Naive thymus-derived CD8-positive, alpha-beta T cell (primary cell): ENCODE data around the gene SORCS2. TPM values are rescaled to one million over a fixed set of nuclear protein-coding genes. Genes with fewer than 3 reads are reported as not detected.

Experiments
- ATAC-seq, 2 donors: fragments of 150-1000 bp; cut with Tn5 transposase in 1 of 2; sonication (Bioruptor Pico), chemical (Tn5 transposase) in 1 of 2; 1 replicate in 1 of 2; 2 replicates in 1 of 2; pipeline ENCODE4 v1.10.0; 2021; ENCODE audit warnings: mild to moderate bottlenecking in 2 of 2, moderate library complexity in 2 of 2
- POLR2A ChIA-PET: fragments of 350-600 bp; sonication (Branson Sonifier 250); formaldehyde crosslinking; loops from one replicate; lab custom pipeline; 2021; ENCODE audit warnings: antibody characterized with exemption; lab: Charles Lee
- DNase-seq, 10 donors: peaks; one replicate each; pipeline versions ENCODE4 v3.0.0 to v3.0.0-alpha.2; 2020 to 2022
- H3K27ac Mint-ChIP-seq, 10 donors: one replicate each; pipeline ENCODE4 v1.8.0; 2020 to 2022; ENCODE audit warnings: mild to moderate bottlenecking in 10 of 10, mixed read lengths in 10 of 10, moderate library complexity in 4 of 10, inconsistent platforms in 1 of 10
- H3K27me3 Mint-ChIP-seq, 5 donors: one replicate each; pipeline ENCODE4 v1.8.0; 2021 to 2022; ENCODE audit warnings: mixed read lengths in 5 of 5
- H3K36me3 Mint-ChIP-seq, 3 donors: one replicate each; pipeline ENCODE4 v1.8.0; 2020 to 2022; ENCODE audit warnings: mixed read lengths in 3 of 3, mild to moderate bottlenecking in 2 of 3, inconsistent platforms in 1 of 3
- H3K4me1 Mint-ChIP-seq, 4 donors: one replicate each; pipeline ENCODE4 v1.8.0; 2021 to 2022; ENCODE audit warnings: mixed read lengths in 4 of 4
- H3K4me3 Mint-ChIP-seq, 10 donors: one replicate each; pipeline ENCODE4 v1.8.0; 2020 to 2022; ENCODE audit warnings: mild to moderate bottlenecking in 10 of 10, mixed read lengths in 10 of 10, moderate library complexity in 6 of 10, inconsistent platforms in 1 of 10
- H3K9me3 Mint-ChIP-seq, 9 donors: one replicate each; pipeline ENCODE4 v1.8.0; 2020 to 2022; ENCODE audit warnings: mixed read lengths in 9 of 9, mild to moderate bottlenecking in 3 of 9, inconsistent platforms in 1 of 9, moderate library complexity in 1 of 9
- polyA plus RNA-seq, 3 donors: library from polyadenylated mRNA; unstranded; fragments of 300-500 nt; fragmentation: Illumina TruSeq; gene quantifications; one replicate each; pipeline ENCODE4 v1.2.3, GENCODE V29; 2021
- total RNA-seq, 8 experiments: library from RNA in 2 of 8; stranded (reverse) in 2 of 8; gene quantifications; one replicate each; pipeline ENCODE4 v1.2.3 and lab custom pipeline; 2021 to 2026

The SORCS2 gene
- total and polyA plus RNA-seq, 5 experiments from 2014 or later: not detected

DNA sequence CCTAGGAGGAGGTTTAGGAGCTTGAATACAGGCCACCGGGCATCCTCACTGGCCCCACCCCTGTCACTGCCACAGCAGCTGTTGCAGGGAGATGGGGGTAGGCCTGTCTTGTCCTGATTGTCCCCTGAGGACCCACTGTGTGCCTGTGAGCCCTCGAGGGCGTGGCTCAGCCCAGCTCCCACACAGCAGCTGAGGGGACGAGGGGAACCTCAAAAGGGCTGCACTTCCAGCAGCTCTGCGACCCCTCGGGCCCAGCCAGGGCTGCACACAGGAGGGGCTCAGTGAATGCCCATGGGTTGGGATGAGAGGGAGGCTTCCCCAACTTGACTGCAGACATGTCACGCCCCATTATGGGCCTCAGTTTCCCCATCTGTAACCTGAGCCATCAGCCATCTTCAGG, 521.4 kb downstream of the SORCS2 start:
- no peak for DNase-seq
- Mint-ChIP-seq H3K27me3 (peaks cover 0 to 21% (median 12%) of the 10 kb centered on the region in 5 donors), H3K4me3 (no peak overlapping the region), H3K27ac (no peak overlapping the region), H3K9me3 (peaks cover 0 to 9% (median 0%) of the 10 kb centered on the region in 9 donors), H3K36me3 (no peaks in the 10 kb centered on the region), H3K4me1 (no peaks in the 10 kb centered on the region)
- POLR2A ChIA-PET: no interaction called here
- ATAC-seq: no peak

DNA sequence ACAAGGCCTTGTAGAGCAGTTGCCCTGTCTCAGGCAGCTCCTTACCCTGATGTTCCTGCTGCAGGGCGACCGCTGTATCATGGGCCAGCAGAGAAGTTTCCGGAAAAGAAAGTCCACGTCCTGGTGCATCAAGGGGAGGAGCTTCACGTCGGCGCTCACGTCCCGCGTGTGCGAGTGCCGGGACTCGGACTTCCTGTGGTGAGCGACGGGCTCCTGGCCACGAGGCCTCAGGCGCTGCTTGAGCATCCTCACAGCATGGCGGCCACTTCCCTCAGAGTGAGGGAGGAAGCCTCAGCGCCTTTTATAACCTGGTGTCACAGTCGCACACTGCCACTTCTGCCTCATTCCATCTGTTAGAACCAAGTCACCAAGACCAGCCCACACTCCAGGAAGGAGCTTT, 521.8 kb downstream of the SORCS2 start:
- POLR2A ChIA-PET: no interaction called here
- H3K27me3 Mint-ChIP-seq: peaks cover 0 to 21% (median 12%) of the 10 kb centered on the region in 5 donors
- no peak overlapping the region for H3K27ac Mint-ChIP-seq

DNA sequence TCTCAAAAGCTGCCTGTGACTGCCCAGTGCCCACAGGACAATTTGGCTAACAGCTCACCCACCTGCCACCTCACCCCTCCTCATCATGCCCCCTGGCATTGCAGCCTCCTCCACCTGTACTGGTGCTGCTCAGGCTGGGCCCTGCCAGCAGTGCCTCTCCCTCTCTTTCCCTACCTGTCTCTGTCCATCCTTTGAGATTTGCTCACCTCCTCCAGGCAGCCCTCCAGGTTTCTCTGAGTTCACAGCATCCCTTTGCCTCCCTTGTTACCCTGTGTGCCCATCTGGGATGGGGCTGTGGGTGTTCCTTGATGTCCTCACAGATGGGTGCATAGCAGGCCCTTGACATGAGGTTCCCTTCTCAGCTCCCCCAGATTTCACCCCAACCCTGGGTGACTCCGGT, 522.4 kb downstream of the SORCS2 start:
- POLR2A ChIA-PET: no interaction called here
- no peaks in the 10 kb centered on the region for H3K36me3 Mint-ChIP-seq
- peaks cover 0 to 22% (median 12%) of the 10 kb centered on the region in 5 donors for H3K27me3 Mint-ChIP-seq
- no peak overlapping the region for H3K4me3 Mint-ChIP-seq
- H3K9me3 Mint-ChIP-seq: peaks cover 0 to 9% (median 0%) of the 10 kb centered on the region in 9 donors
- DNase-seq (no peak), ATAC-seq (no peak)
- H3K27ac Mint-ChIP-seq: peak overlapping the region in 1 of 10 donors; percentile 72
- peaks cover 0 to 2% (median 0%) of the 10 kb centered on the region in 4 donors for H3K4me1 Mint-ChIP-seq

More for the DNA sequence above, 521.8 kb downstream of the SORCS2 start:
- ATAC-seq: no peak
- Mint-ChIP-seq H3K4me1 (no peaks in the 10 kb centered on the region), H3K36me3 (no peaks in the 10 kb centered on the region), H3K4me3 (no peak overlapping the region), H3K9me3 (peaks cover 0 to 9% (median 0%) of the 10 kb centered on the region in 9 donors)
- DNase-seq: no peak

DNA sequence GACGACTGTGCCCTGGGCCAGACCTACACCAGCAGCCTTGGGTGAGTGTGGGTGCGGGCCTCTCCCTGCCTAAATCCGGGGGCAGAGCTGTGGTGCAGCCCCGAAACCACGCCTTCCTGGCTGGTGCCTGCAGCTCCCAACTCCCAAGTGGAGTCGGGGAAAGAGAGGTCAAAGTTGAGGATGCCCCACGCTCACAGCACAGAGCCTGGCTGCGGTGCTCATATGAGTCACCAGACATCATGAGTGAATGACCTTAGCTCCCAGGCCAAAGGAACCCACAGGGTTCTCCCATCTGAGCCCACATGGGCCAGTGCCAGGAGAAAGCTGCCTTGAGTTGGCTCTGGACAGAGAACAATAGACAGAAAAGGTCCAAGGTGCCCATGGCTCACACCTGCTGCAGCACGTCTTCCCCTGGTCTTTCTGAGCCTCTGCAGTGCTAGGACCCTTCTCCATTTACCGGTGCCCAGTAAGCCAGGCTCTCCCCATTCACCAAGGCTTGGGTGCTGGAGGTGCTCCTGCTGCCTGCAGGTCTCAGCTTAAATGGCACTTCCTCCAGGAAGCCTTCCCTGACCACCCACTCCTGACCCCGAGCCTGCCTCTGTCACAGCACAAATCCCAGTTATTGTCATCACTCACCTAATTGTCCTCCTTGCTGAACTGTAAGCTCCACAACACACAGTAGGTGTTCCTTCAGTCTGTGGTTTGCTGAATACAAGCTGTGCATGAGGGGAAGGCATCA, 523.1 kb downstream of the SORCS2 start:
- DNase-seq (no peak), ATAC-seq (no peak)
- no peak overlapping the region for H3K27ac Mint-ChIP-seq
- H3K36me3 Mint-ChIP-seq: no peaks in the 10 kb centered on the region
- H3K4me1 Mint-ChIP-seq: peaks cover 0 to 4% (median under 1%) of the 10 kb centered on the region in 4 donors
- H3K27me3 Mint-ChIP-seq: peaks cover 1 to 29% (median 17%) of the 10 kb centered on the region in 5 donors
- H3K9me3 Mint-ChIP-seq: peaks cover 0 to 9% (median 0%) of the 10 kb centered on the region in 9 donors
- no peak overlapping the region for H3K4me3 Mint-ChIP-seq
- POLR2A ChIA-PET: no interaction called here

DNA sequence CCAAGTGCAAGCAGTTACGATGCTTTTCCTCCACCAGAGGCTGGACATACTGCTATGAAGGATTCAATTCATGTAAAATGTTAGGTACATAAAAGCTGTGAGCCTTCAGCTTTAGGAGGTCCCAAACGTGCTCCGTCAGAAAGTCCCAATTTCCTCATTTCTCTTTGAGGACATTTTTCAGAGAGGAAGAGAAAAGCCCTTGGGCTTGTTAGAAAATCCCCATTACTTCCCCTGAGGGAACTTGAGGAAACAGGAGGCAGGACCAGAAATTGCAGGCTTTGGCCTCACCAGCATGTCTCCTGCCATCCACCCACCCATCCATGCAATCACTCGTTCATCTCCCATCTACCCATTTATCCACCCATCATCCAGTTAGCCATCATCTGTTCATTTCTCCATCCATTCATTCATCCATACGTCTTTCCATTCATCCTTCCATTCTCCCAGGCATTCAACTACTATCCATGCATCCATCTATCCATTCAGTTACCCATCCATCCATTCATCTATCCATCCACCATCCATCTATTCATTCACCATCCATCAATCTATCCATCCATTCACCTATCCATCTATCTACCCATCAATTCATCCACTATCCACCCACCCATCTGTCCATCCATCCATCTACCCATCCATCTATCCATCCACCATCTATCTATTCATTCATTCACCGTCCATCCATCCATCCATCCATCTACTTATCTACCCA, 523.8 kb downstream of the SORCS2 start:
- no peak overlapping the region for H3K27ac Mint-ChIP-seq
- H3K4me1 Mint-ChIP-seq: peaks cover 0 to 4% (median under 1%) of the 10 kb centered on the region in 4 donors

DNA sequence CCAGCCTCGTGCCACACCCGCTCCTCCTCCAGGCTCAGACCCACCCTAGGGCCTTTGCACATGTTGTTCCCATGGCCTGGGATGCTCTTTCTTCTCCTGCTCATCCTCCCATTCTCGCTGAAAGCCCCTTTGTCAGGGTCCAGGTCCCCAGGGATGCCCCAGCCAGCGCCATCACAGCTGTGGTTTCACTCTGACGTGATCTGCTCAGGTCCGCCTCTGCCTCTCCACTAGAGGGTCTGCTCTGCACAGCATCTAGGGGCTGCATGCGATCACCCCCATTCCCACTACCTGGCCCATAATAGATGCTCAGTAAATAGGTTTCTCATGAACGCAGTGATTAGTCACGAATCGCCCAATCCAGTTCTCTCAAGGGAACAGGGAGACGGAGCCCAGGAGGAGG, 524.8 kb downstream of the SORCS2 start:
- H3K9me3 Mint-ChIP-seq: peaks cover 0 to 9% (median 0%) of the 10 kb centered on the region in 9 donors
- peaks cover 1 to 32% (median 17%) of the 10 kb centered on the region in 5 donors for H3K27me3 Mint-ChIP-seq
- H3K4me3 Mint-ChIP-seq: no peak overlapping the region
- ATAC-seq: no peak
- DNase-seq: no peak
- H3K4me1 Mint-ChIP-seq: peaks cover 0 to 4% (median under 1%) of the 10 kb centered on the region in 4 donors
- no peak overlapping the region for H3K27ac Mint-ChIP-seq
- H3K36me3 Mint-ChIP-seq: no peaks in the 10 kb centered on the region
- POLR2A ChIA-PET: no interaction called here

More for the DNA sequence above, 523.8 kb downstream of the SORCS2 start:
- no peak for DNase-seq
- Mint-ChIP-seq H3K4me3 (no peak overlapping the region), H3K9me3 (peaks cover 0 to 9% (median 0%) of the 10 kb centered on the region in 9 donors), H3K27me3 (peaks cover 1 to 31% (median 17%) of the 10 kb centered on the region in 5 donors), H3K36me3 (no peaks in the 10 kb centered on the region)
- ATAC-seq: no peak
- POLR2A ChIA-PET: no interaction called here

DNA sequence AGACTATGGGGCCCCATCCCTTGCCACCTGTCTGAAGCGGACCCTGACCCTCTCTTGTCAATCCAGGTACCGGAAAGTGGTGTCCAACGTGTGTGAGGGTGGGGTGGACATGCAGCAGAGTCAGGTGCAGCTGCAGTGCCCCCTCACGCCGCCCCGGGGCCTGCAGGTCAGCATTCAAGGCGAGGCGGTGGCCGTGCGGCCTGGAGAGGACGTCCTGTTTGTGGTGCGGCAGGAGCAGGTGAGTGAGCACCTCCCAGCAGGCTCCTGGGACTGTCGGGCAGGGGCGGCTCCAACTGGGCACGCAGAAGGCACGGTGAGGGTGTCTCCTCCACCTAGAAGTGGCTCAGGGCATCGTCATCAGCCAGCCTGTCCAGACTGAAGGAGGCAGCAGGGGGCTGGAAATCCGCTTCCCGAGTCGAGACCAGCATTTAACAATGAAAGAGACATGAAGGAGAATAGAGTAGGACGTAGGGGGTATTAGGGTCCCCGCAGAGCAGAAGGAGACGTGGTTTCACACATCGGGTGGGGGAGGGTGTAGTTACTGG, 525.7 kb downstream of the SORCS2 start:
- peaks cover 0 to 9% (median 4%) of the 10 kb centered on the region in 4 donors for H3K4me1 Mint-ChIP-seq
- ATAC-seq (no peak), DNase-seq (no peak)
- POLR2A ChIA-PET: no interaction called here
- peaks cover 0 to 9% (median 0%) of the 10 kb centered on the region in 9 donors for H3K9me3 Mint-ChIP-seq
- H3K27ac Mint-ChIP-seq: peak overlapping the region in 1 of 10 donors; percentile 75
- H3K36me3 Mint-ChIP-seq: no peaks in the 10 kb centered on the region
- H3K4me3 Mint-ChIP-seq: peak overlapping the region in 1 of 10 donors; percentile 48
- peaks cover 1 to 40% (median 17%) of the 10 kb centered on the region in 5 donors for H3K27me3 Mint-ChIP-seq

DNA sequence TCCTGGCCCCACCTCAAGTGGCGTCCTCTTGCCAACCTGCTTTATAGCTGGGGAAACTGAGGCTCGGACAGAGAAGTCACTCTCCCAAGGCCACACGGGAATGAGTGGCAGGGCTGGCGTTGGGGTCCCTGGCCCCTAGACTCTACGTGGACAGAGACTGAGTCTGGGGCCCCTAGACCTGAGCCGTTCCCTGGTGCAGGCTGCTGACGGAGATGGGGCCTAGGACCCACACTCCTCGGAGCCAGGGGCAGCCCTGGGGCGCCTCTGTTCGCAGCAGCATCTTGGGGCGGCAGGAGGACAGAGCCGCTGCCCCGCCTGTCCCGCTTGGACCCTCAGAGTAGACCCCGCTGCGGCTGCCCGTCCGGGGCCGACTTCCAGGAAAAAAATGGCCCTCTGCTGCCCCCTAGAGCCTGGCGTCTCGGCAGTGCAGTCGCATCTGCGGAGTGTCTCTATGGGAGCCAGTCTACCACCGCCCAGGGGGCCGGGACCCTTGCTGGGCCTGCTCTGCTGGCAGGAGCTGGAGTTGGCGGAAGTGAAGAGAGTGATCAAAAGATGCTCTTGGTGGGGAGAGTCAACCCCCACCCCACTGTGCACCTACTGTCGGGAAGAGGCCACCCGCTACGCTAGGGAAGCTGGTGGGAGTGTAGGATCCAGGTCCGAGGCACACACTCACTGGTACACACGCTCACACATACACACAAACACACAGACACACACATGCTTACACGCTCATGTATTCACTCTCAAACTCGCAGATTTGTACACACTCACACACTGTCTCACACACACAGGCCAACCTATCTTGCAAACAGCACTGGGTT, 527.2 kb downstream of the SORCS2 start:
- peaks cover 1 to 40% (median 17%) of the 10 kb centered on the region in 5 donors for H3K27me3 Mint-ChIP-seq
- POLR2A ChIA-PET: interaction anchor here (0.6 kb wide), 1 partner anchor 52 kb away, joined by 3 read pairs; no protein-coding TSS in a partner anchor
- no peak overlapping the region for H3K27ac Mint-ChIP-seq
- DNase-seq (peak in 9 of 10 donors; percentile 7 to 54 (median 44)), ATAC-seq (peak; percentile 59 to 77)
- peak overlapping the region in 1 of 10 donors; percentile 48 for H3K4me3 Mint-ChIP-seq
- H3K9me3 Mint-ChIP-seq: peaks cover 0 to 17% (median 0%) of the 10 kb centered on the region in 9 donors
- H3K36me3 Mint-ChIP-seq: no peaks in the 10 kb centered on the region
- H3K4me1 Mint-ChIP-seq: peaks cover 0 to 9% (median 6%) of the 10 kb centered on the region in 4 donors

DNA sequence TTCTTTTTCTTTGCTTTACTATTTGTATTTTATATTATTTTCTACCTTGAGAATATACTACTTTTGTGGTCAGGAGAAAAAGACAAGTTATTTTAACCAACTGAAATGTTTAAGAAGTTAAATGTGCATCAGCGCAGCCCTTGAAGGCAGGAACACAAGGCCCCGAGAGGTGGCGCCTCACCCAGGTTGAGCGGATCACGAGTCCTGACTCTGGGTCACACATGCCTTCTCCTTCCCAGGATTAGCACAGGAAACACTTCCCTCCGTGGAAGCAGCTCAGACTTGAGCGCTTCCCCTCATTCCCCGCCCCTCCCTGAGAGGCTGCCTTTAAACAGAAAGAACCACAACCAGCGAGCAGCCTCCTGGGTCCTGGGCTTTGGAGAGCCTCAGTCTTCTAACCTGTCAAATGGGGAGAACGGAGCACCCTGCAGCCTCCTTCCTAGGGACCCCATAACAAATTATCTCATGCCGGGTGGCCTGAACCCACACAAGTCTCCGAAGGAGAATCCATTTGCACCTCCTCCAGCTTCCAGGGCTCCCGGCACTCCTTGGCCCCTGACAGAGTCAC, 529.7 kb downstream of the SORCS2 start:
- H3K36me3 Mint-ChIP-seq: no peaks in the 10 kb centered on the region
- POLR2A ChIA-PET: no interaction called here

DNA sequence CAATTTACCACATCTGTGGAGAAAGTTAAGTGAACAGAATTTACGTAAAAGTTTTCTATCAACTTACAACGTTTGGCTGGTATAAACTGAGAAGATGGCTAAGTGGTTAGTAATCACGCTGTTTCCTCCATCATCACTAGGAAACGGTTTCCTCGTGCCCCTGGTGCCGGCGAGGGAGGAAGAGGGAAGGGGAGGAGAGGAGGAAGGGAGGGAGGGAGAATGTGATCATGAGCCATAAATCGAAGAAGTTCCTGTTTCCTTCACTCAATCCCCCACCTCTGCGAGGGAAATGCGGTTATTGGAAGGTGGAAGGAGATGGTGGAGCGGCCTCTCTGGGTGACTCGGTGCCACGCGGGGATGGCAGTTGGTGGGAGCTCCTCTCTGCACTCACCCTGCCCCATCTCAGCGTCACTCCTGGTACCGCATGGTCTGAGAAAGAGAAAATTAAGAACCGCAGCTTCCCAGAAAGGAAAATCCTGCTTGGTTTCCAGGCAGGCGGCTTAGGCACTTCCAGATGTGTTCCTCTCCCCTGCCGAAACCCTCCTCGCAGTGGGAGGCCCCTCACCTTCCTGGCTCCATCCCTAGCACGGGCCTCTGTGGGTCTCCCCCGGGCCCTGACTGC, 530.5 kb downstream of the SORCS2 start:
- Mint-ChIP-seq H3K36me3 (no peaks in the 10 kb centered on the region), H3K4me1 (peaks cover 0 to 9% (median 6%) of the 10 kb centered on the region in 4 donors), H3K9me3 (peaks cover 0 to 16% (median 0%) of the 10 kb centered on the region in 9 donors), H3K27me3 (peaks cover 1 to 26% (median 8%) of the 10 kb centered on the region in 5 donors), H3K27ac (peak overlapping the region in 2 of 10 donors; percentile 9 to 44), H3K4me3 (no peak overlapping the region)
- no peak for ATAC-seq
- no peak for DNase-seq
- POLR2A ChIA-PET: no interaction called here

More for the DNA sequence above, 529.7 kb downstream of the SORCS2 start:
- Mint-ChIP-seq H3K9me3 (peaks cover 0 to 16% (median 0%) of the 10 kb centered on the region in 9 donors), H3K4me1 (peaks cover 0 to 9% (median 6%) of the 10 kb centered on the region in 4 donors), H3K4me3 (no peak overlapping the region), H3K27me3 (peaks cover 1 to 34% (median 12%) of the 10 kb centered on the region in 5 donors), H3K27ac (peak overlapping the region in 1 of 10 donors; percentile 9)
- ATAC-seq (no peak), DNase-seq (no peak)

DNA sequence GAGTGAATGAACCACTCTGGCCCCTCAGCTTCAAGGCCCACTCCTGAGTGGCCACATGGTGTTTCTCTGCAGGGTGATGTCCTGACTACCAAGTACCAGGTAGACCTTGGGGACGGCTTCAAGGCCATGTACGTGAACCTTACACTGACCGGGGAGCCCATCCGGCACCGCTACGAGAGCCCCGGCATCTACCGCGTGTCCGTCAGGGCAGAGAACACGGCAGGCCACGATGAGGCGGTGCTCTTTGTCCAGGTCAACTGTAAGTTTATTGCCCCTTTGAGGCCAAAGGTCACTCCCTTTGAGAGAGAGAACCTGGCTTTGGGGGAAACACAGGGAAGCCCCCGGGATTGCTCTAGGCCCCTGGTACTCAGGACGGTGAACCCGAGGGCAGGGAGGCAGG, 531.3 kb downstream of the SORCS2 start:
- ATAC-seq: no peak
- Mint-ChIP-seq H3K27ac (peak overlapping the region in 1 of 10 donors; percentile 76), H3K9me3 (peaks cover 0 to 16% (median 0%) of the 10 kb centered on the region in 9 donors), H3K36me3 (no peaks in the 10 kb centered on the region), H3K4me3 (no peak overlapping the region), H3K27me3 (peaks cover 1 to 18% (median 8%) of the 10 kb centered on the region in 5 donors), H3K4me1 (peaks cover 0 to 9% (median 6%) of the 10 kb centered on the region in 4 donors)
- DNase-seq: no peak
- POLR2A ChIA-PET: no interaction called here
